Immature natural killer cell (primary cell): ENCODE measurements around the gene MYOM1. TPM values are rescaled to one million over a fixed set of nuclear protein-coding genes. Genes with fewer than 3 reads are reported as not detected.
"Not testable (repeated sequence)": the region's sequence is repeated elsewhere in the genome, so short reads cannot be mapped to it uniquely, and the experiment has no call there.

Source experiments
- DNase-seq, 3 donors: peaks; one replicate each; pipeline ENCODE4 v3.0.0; 2022; ENCODE audit warnings: mixed read lengths in 1 of 3
- H3K27ac Mint-ChIP-seq, 6 donors: one replicate each; pipeline ENCODE4 v1.8.0; 2020; ENCODE audit warnings: mixed read lengths in 6 of 6, mild to moderate bottlenecking in 5 of 6, inconsistent platforms in 4 of 6, moderate library complexity in 3 of 6
- H3K27me3 Mint-ChIP-seq, 3 donors: one replicate each; pipeline ENCODE4 v1.8.0; 2020 to 2021; ENCODE audit warnings: low read depth in 3 of 3, mild to moderate bottlenecking in 3 of 3, mixed read lengths in 3 of 3, moderate library complexity in 3 of 3, inconsistent platforms in 1 of 3
- H3K36me3 Mint-ChIP-seq, 3 donors: one replicate each; pipeline ENCODE4 v1.8.0; 2020; ENCODE audit warnings: mixed read lengths in 3 of 3, inconsistent platforms in 2 of 3, mild to moderate bottlenecking in 2 of 3
- H3K4me1 Mint-ChIP-seq, 2 donors: one replicate each; pipeline ENCODE4 v1.8.0; 2020; ENCODE audit warnings: inconsistent platforms in 2 of 2, mild to moderate bottlenecking in 2 of 2, mixed read lengths in 2 of 2, moderate library complexity in 1 of 2
- H3K4me3 Mint-ChIP-seq, 5 donors: one replicate each; pipeline ENCODE4 v1.8.0; 2020; ENCODE audit warnings: mild to moderate bottlenecking in 5 of 5, mixed read lengths in 5 of 5, inconsistent platforms in 3 of 5, moderate library complexity in 3 of 5
- H3K9me3 Mint-ChIP-seq, 6 donors: one replicate each; pipeline ENCODE4 v1.8.0; 2020; ENCODE audit warnings: mild to moderate bottlenecking in 6 of 6, mixed read lengths in 6 of 6, inconsistent platforms in 4 of 6, moderate library complexity in 3 of 6
- polyA plus RNA-seq, 3 donors: library from polyadenylated mRNA; unstranded; fragments of 300-500 nt; fragmentation: Illumina TruSeq; gene quantifications; one replicate each; pipeline ENCODE4 v1.2.3, GENCODE V29; 2021

The MYOM1 gene
- polyA plus RNA-seq, 3 donors from 2014 or later: 0.72 to 1.2 TPM; not detected in 1

GRCh38 chr18:3205239-3205638, 14.5 kb downstream of the MYOM1 start:
- H3K9me3 Mint-ChIP-seq: peaks cover 4 to 21% (median 12%) of the 10 kb centered on the region in 6 donors
- H3K4me1 Mint-ChIP-seq: peaks cover 0 to 7% of the 10 kb centered on the region in 2 donors
- peaks cover 0 to 8% (median 0%) of the 10 kb centered on the region in 3 donors for H3K27me3 Mint-ChIP-seq
- no peak for DNase-seq
- H3K27ac Mint-ChIP-seq: no peak overlapping the region
- peaks cover 19 to 29% (median 22%) of the 10 kb centered on the region in 3 donors for H3K36me3 Mint-ChIP-seq
- no peak overlapping the region for H3K4me3 Mint-ChIP-seq

GRCh38 chr18:3199942-3200645, 19.7 kb downstream of the MYOM1 start:
- peaks cover 4 to 21% (median 10%) of the 10 kb centered on the region in 6 donors for H3K9me3 Mint-ChIP-seq
- no peaks in the 10 kb centered on the region for H3K4me1 Mint-ChIP-seq
- no peak overlapping the region for H3K4me3 Mint-ChIP-seq
- peaks cover 12 to 29% (median 14%) of the 10 kb centered on the region in 3 donors for H3K36me3 Mint-ChIP-seq
- H3K27ac Mint-ChIP-seq: no peak overlapping the region
- no peak for DNase-seq
- H3K27me3 Mint-ChIP-seq: peaks cover 0 to 6% (median 3%) of the 10 kb centered on the region in 3 donors

GRCh38 chr18:3198260-3198860, 21.4 kb downstream of the MYOM1 start:
- H3K4me1 Mint-ChIP-seq, H3K4me3 Mint-ChIP-seq, H3K9me3 Mint-ChIP-seq, H3K27ac Mint-ChIP-seq, DNase-seq, H3K27me3 Mint-ChIP-seq: not testable (repeated sequence)
- peaks cover 6 to 14% (median 8%) of the 10 kb centered on the region in 3 donors for H3K36me3 Mint-ChIP-seq

GRCh38 chr18:3194947-3195612, 24.7 kb downstream of the MYOM1 start:
- no peaks in the 10 kb centered on the region for H3K4me1 Mint-ChIP-seq
- H3K9me3 Mint-ChIP-seq: no peaks in the 10 kb centered on the region
- H3K27ac Mint-ChIP-seq: no peak overlapping the region
- H3K4me3 Mint-ChIP-seq: no peak overlapping the region
- H3K36me3 Mint-ChIP-seq: peaks cover 4 to 6% (median 5%) of the 10 kb centered on the region in 3 donors
- peaks cover 0 to 3% (median 2%) of the 10 kb centered on the region in 3 donors for H3K27me3 Mint-ChIP-seq
- DNase-seq: no peak

- Mint-ChIP-seq H3K27me3 (peaks cover 0 to 2% (median 0%) of the 10 kb centered on the region in 3 donors), H3K4me3 (no peak overlapping the region), H3K27ac (no peak overlapping the region), H3K9me3 (no peaks in the 10 kb centered on the region), H3K4me1 (no peaks in the 10 kb centered on the region), H3K36me3 (peaks cover 8 to 14% (median 13%) of the 10 kb centered on the region in 3 donors)
- no peak for DNase-seq
Observed at GRCh38 chr18:3193331-3193730, 26.4 kb downstream of the MYOM1 start.

GRCh38 chr18:3192752-3193151, 27.0 kb downstream of the MYOM1 start:
- Mint-ChIP-seq H3K27me3 (peaks cover 0 to 2% (median 0%) of the 10 kb centered on the region in 3 donors), H3K9me3 (no peaks in the 10 kb centered on the region), H3K27ac (no peak overlapping the region), H3K36me3 (peaks cover 8 to 14% (median 13%) of the 10 kb centered on the region in 3 donors), H3K4me1 (no peaks in the 10 kb centered on the region), H3K4me3 (no peak overlapping the region)
- no peak for DNase-seq

- no peak overlapping the region for H3K27ac Mint-ChIP-seq
- H3K9me3 Mint-ChIP-seq: no peaks in the 10 kb centered on the region
- H3K4me1 Mint-ChIP-seq: no peaks in the 10 kb centered on the region
- peaks cover 0 to 2% (median 0%) of the 10 kb centered on the region in 3 donors for H3K27me3 Mint-ChIP-seq
- no peak overlapping the region for H3K4me3 Mint-ChIP-seq
- peaks cover 10 to 17% (median 13%) of the 10 kb centered on the region in 3 donors for H3K36me3 Mint-ChIP-seq
- no peak for DNase-seq
Observed at GRCh38 chr18:3192286-3192685, 27.5 kb downstream of the MYOM1 start.

GRCh38 chr18:3190610-3191009, 29.2 kb downstream of the MYOM1 start:
- Mint-ChIP-seq H3K27me3 (peaks cover 0 to 2% (median 0%) of the 10 kb centered on the region in 3 donors), H3K36me3 (peaks cover 12 to 25% (median 13%) of the 10 kb centered on the region in 3 donors), H3K9me3 (no peaks in the 10 kb centered on the region), H3K4me3 (no peak overlapping the region), H3K4me1 (no peaks in the 10 kb centered on the region), H3K27ac (no peak overlapping the region)
- DNase-seq: no peak

- Mint-ChIP-seq H3K27me3 (peaks cover 0 to 1% (median 0%) of the 10 kb centered on the region in 3 donors), H3K4me3 (no peak overlapping the region), H3K27ac (no peak overlapping the region), H3K9me3 (no peaks in the 10 kb centered on the region), H3K4me1 (no peaks in the 10 kb centered on the region), H3K36me3 (peaks cover 12 to 25% (median 13%) of the 10 kb centered on the region in 3 donors)
- no peak for DNase-seq
Observed at GRCh38 chr18:3189884-3190283, 29.9 kb downstream of the MYOM1 start.

- H3K27me3 Mint-ChIP-seq: no peaks in the 10 kb centered on the region
- no peaks in the 10 kb centered on the region for H3K4me1 Mint-ChIP-seq
- no peaks in the 10 kb centered on the region for H3K9me3 Mint-ChIP-seq
- no peak overlapping the region for H3K4me3 Mint-ChIP-seq
- H3K36me3 Mint-ChIP-seq: peaks cover 11 to 27% (median 13%) of the 10 kb centered on the region in 3 donors
- no peak for DNase-seq
- no peak overlapping the region for H3K27ac Mint-ChIP-seq
Observed at GRCh38 chr18:3186678-3187658, 32.8 kb downstream of the MYOM1 start.

- H3K4me3 Mint-ChIP-seq: no peak overlapping the region
- H3K27ac Mint-ChIP-seq: no peak overlapping the region
- DNase-seq: no peak
- H3K27me3 Mint-ChIP-seq: no peaks in the 10 kb centered on the region
- H3K9me3 Mint-ChIP-seq: no peaks in the 10 kb centered on the region
- H3K4me1 Mint-ChIP-seq: no peaks in the 10 kb centered on the region
- H3K36me3 Mint-ChIP-seq: peaks cover 5 to 20% (median 9%) of the 10 kb centered on the region in 3 donors
Observed at GRCh38 chr18:3184275-3184963, 35.3 kb downstream of the MYOM1 start.

GRCh38 chr18:3183103-3183717, 36.6 kb downstream of the MYOM1 start:
- H3K9me3 Mint-ChIP-seq: no peaks in the 10 kb centered on the region
- H3K36me3 Mint-ChIP-seq: peaks cover 0 to 14% (median 4%) of the 10 kb centered on the region in 3 donors
- no peak for DNase-seq
- H3K4me1 Mint-ChIP-seq: peaks cover 0 to 3% of the 10 kb centered on the region in 2 donors
- peaks cover 0 to 7% (median 0%) of the 10 kb centered on the region in 3 donors for H3K27me3 Mint-ChIP-seq
- H3K27ac Mint-ChIP-seq: no peak overlapping the region
- no peak overlapping the region for H3K4me3 Mint-ChIP-seq
